H7 (cell line): ENCODE measurements around the gene RAB5IF. TPM values are rescaled to one million over a fixed set of nuclear protein-coding genes. Genes with fewer than 3 reads are reported as not detected.

Experiments used
- DNase-seq: peaks from one replicate; pipeline ENCODE4 v3.0.0; 2012
- H3K27me3 ChIP-seq: 2 replicates; pipeline ENCODE4 v1.6.0; 2011; ENCODE audit warnings: mild to moderate bottlenecking, low read length; ENCODE audit not compliant: control insufficient read depth, insufficient read depth
- H3K36me3 ChIP-seq: replicated peaks from 2 replicates; pipeline ENCODE4 v1.5.1; 2011; ENCODE audit warnings: low read length; ENCODE audit not compliant: control insufficient read depth, insufficient read depth
- H3K4me3 ChIP-seq: 2 replicates; pipeline ENCODE4 v1.5.1; 2011; ENCODE audit warnings: low read depth, mild to moderate bottlenecking, control low read depth, low read length, moderate library complexity; ENCODE audit not compliant: insufficient read depth
- total RNA-seq: library from RNA; depleted of rRNA; stranded (reverse); fragments of >200 nt; shearing (Covaris generic); gene quantifications from 2 replicates; pipeline ENCODE4 v1.2.3, GENCODE V29; 2014

The RAB5IF gene
- total RNA-seq, 1 experiment from 2014 or later = 117 TPM

DNA sequence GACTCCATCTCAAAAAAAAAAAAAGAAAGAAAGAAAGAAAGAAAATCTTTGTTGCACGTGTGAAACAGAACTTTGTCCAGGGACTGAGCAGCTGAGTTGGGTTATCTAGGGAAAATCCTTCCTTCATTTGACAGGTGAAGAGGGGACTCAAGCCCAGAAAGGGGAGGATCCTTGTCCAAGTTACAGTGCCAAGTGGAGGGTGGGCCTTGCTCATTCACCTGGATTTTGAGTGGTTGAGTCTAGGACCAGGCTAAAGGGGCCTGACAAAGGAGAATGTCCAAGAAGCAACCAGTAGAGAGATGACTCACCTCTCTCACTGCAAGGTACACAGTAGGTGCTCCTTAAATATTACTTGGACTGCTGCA lies 29.5 kb upstream of the RAB5IF start:
- DNase-seq = no peak
- no peak overlapping the region for H3K4me3 ChIP-seq
- peaks cover 13% of the 10 kb centered on the region for H3K36me3 ChIP-seq
- H3K27me3 ChIP-seq = no peaks in the 10 kb centered on the region

GRCh38 chr20:36578356-36579041 lies 27.1 kb upstream of the RAB5IF start:
- peaks cover 18% of the 10 kb centered on the region for H3K36me3 ChIP-seq
- H3K27me3 ChIP-seq = no peaks in the 10 kb centered on the region
- no peak for DNase-seq
- H3K4me3 ChIP-seq = no peak overlapping the region

GRCh38 chr20:36579996-36580545 lies 25.5 kb upstream of the RAB5IF start:
- DNase-seq = no peak
- peaks cover 18% of the 10 kb centered on the region for H3K36me3 ChIP-seq
- no peaks in the 10 kb centered on the region for H3K27me3 ChIP-seq
- no peak overlapping the region for H3K4me3 ChIP-seq

DNA sequence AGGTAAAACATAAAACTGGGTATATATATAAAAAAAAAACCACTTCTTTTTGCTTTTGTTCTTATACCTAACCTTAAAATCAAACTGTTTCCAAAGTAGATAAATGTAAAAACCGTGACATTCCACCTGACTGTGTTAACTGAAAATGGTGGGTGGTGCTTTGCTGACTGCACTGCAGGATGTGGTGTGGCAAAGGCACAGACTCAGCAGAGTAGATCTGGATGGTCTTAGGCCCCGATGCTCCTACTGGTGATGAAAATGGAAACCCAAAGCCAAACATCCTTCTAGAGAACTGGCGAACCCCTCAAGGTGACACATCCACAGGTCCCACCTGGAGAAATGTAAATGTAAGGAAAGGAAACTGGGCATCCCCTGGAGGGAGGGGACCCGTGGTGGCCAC lies 23.3 kb upstream of the RAB5IF start:
- peaks cover 22% of the 10 kb centered on the region for H3K36me3 ChIP-seq
- H3K27me3 ChIP-seq = no peaks in the 10 kb centered on the region
- no peak for DNase-seq
- no peak overlapping the region for H3K4me3 ChIP-seq

DNA sequence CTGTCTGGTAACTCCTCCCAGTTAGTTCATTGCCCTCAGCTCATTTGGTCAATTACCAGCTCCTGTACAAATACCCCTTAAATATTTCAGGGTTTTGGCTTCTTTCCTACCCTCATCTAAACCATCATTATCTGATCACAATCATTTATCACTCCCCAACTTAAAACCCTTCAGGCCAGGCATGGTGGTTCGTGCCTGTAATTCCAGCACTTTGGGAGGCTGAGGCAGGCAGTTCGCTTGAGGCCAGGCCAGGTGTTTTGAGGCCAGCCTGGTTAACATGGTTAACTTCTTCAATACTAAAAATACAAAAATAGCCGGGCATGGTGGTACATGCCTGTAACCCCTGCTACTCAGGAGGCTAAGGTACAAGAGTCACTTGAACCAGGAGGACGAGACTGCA lies 22.8 kb upstream of the RAB5IF start:
- peaks cover 22% of the 10 kb centered on the region for H3K36me3 ChIP-seq
- H3K27me3 ChIP-seq = no peaks in the 10 kb centered on the region
- no peak overlapping the region for H3K4me3 ChIP-seq
- no peak for DNase-seq

- peaks cover 17% of the 10 kb centered on the region for H3K36me3 ChIP-seq
- no peak overlapping the region for H3K4me3 ChIP-seq
- no peak for DNase-seq
- H3K27me3 ChIP-seq = no peaks in the 10 kb centered on the region
Observed at GRCh38 chr20:36584018-36584481, 21.5 kb upstream of the RAB5IF start.

DNA sequence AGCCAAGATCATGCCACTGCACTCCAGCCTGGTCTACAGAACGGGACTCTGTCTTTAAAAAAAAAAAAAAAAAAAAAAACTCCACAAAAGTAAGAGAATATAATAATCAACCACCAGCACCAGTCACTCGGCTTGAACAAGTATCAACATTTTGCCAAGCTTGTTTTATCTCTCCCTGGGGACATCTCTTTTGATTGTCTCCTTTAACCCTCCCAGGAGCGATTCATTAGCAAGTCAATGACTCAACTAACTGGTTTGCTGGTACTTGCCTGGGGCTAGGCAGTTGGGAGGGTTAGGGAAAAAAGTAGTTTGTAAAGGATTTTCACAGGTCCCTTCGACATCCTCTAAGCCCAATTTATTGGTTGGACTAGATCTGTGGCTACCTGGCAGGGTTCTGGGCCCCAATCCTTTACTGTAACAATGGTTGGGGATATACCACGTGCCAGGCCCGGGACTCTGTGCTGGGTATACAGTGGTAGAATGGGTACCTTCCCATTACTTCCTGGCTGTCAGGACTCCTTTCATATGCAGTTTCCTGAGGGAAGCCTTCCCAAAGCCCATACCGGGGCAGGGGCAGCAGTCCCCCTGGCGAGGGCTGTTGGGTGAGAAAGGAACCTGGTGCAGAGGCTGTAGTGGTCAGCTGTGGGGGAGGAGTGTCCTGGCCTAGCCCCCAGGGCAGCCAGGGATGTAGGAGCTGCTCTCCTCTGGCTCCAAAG lies 20.0 kb upstream of the RAB5IF start:
- H3K4me3 ChIP-seq = no peak overlapping the region
- H3K36me3 ChIP-seq = peaks cover 10% of the 10 kb centered on the region
- no peaks in the 10 kb centered on the region for H3K27me3 ChIP-seq
- peak; percentile 86 for DNase-seq

- DNase-seq = no peak
- Histone ChIP-seq H3K4me3 (no peak overlapping the region), H3K36me3 (peaks cover 13% of the 10 kb centered on the region), H3K27me3 (no peaks in the 10 kb centered on the region)
Observed at GRCh38 chr20:36587388-36588070, 18.1 kb upstream of the RAB5IF start.

GRCh38 chr20:36591281-36591680 lies 14.3 kb upstream of the RAB5IF start:
- no peak for DNase-seq
- Histone ChIP-seq H3K36me3 (peaks cover 19% of the 10 kb centered on the region), H3K27me3 (no peaks in the 10 kb centered on the region), H3K4me3 (no peak overlapping the region)

- Histone ChIP-seq H3K36me3 (peaks cover 17% of the 10 kb centered on the region), H3K27me3 (no peaks in the 10 kb centered on the region), H3K4me3 (no peak overlapping the region)
- peak; percentile 72 for DNase-seq
Observed at GRCh38 chr20:36591854-36592641, 13.5 kb upstream of the RAB5IF start.

GRCh38 chr20:36593347-36593929 lies 12.1 kb upstream of the RAB5IF start:
- H3K36me3 ChIP-seq = peaks cover 15% of the 10 kb centered on the region
- H3K27me3 ChIP-seq = no peaks in the 10 kb centered on the region
- no peak overlapping the region for H3K4me3 ChIP-seq
- DNase-seq = no peak

- Histone ChIP-seq H3K36me3 (no peaks in the 10 kb centered on the region; the same call in 1 of the 2 replicates), H3K27me3 (no peaks in the 10 kb centered on the region), H3K4me3 (no peak overlapping the region)
- no peak for DNase-seq
Observed at GRCh38 chr20:36599912-36600345, 5.7 kb upstream of the RAB5IF start.

DNA sequence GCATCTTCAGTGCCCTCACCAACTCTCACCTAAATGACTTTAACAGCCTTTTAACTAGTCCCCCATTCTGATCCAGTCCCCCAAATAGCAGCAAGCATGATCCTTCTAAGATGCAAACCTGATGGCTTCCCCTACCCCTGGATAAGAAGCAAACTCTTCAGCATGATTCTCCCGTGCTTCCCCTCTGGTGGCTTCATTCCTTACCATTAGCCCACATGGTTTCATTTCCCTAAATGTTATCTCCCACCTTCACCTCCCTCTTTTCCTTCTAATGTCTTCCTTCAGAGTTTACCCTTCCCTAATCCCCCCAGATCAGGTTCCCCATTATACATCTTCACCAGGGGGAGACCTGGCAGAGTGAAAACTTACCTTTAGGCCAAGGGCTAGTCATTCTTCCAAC lies 4.0 kb upstream of the RAB5IF start:
- no peak overlapping the region for H3K4me3 ChIP-seq

DNA sequence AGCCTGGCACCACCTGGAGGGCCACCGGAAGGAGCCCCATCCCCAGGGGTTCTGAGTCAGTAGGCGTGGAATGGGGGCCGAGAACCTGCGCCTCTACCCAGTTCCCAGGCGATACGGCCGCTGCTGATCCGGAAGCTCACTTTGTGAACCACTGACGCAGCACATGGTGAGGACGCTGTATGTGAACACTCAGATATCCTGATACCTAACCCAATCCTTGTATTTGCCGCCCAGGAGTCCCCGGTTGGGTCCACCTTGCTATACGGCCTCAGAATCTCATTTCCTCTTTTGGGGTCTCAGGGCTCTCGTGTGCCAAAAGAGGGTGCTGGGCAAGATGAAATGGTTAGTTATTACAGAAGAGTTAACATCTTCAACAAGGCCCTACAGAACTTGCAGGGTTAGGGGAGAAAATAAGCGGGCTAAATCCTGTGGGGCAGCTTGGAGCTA lies 604 bp upstream of the RAB5IF start:
- DNase-seq = no peak
- Histone ChIP-seq H3K4me3 (no peak overlapping the region), H3K36me3 (peaks cover 17% of the 10 kb centered on the region), H3K27me3 (no peaks in the 10 kb centered on the region)

More for the DNA sequence above, 4.0 kb upstream of the RAB5IF start:
- H3K36me3 ChIP-seq = no peaks in the 10 kb centered on the region
- no peaks in the 10 kb centered on the region for H3K27me3 ChIP-seq
- DNase-seq = no peak
